Fibroblast of lung (primary cell): ENCODE results near the gene MISP3. TPM values are rescaled to one million over a fixed set of nuclear protein-coding genes. Genes with fewer than 3 reads are reported as not detected.
A peak's percentile ranks its signal among the peaks of the same experiment; 100 is the strongest.

Source experiments
- DNase-seq, 2 donors: peaks; one replicate each; pipeline versions ENCODE4 v3.0.0 to v3.0.0-alpha.2; 2010; ENCODE audit warnings: low read depth in 2 of 2
- H2AFZ ChIP-seq: 2 replicates; pipeline ENCODE4 v1.5.1; 2012; ENCODE audit warnings: low read length, control low read depth, inconsistent platforms
- H3K27ac ChIP-seq: 2 replicates; pipeline ENCODE4 v1.5.1; 2011; ENCODE audit warnings: low read length, control low read depth; ENCODE audit not compliant: insufficient read depth
- H3K27me3 ChIP-seq: 2 replicates; pipeline ENCODE4 v1.5.1; 2011; ENCODE audit warnings: mild to moderate bottlenecking, low read length; ENCODE audit not compliant: control insufficient read depth, insufficient read depth
- H3K36me3 ChIP-seq: 2 replicates; pipeline ENCODE4 v1.5.1; 2011; ENCODE audit warnings: low read length; ENCODE audit not compliant: control insufficient read depth, insufficient read depth
- H3K4me1 ChIP-seq: 2 replicates; pipeline ENCODE4 v1.5.1; 2011; ENCODE audit warnings: low read length; ENCODE audit not compliant: control insufficient read depth, insufficient read depth; ENCODE audit errors: extremely low read depth
- H3K4me2 ChIP-seq: 2 replicates; pipeline ENCODE4 v1.5.1; 2011; ENCODE audit warnings: low read length, control low read depth; ENCODE audit not compliant: insufficient read depth; ENCODE audit errors: extremely low read depth
- H3K4me3 ChIP-seq, 4 experiments: fragments of 200-600 bp in 1 of 4; sonication (generic) in 1 of 4; replicated peaks in 1 of 4; 2 replicates each; pipeline ENCODE4 v1.5.1; 2011 to 2016; ENCODE audit warnings: low read length in 4 of 4, low read depth in 3 of 4, mild to moderate bottlenecking in 3 of 4, control low read depth in 2 of 4, inconsistent platforms in 1 of 4, mixed read lengths in 1 of 4; ENCODE audit not compliant: insufficient read depth in 1 of 4; ENCODE audit errors: control extremely low read depth in 1 of 4
- H3K79me2 ChIP-seq: 2 replicates; pipeline ENCODE4 v1.5.1; 2012; ENCODE audit warnings: mild to moderate bottlenecking, low read length, inconsistent platforms; ENCODE audit not compliant: control insufficient read depth, insufficient read depth
- H3K9ac ChIP-seq: 2 replicates; pipeline ENCODE4 v1.5.1; 2011; ENCODE audit warnings: mild to moderate bottlenecking, low read length, control low read depth; ENCODE audit not compliant: insufficient read depth
- H3K9me3 ChIP-seq: 2 replicates; pipeline ENCODE4 v1.5.1; 2012; ENCODE audit warnings: low read depth, low read length; ENCODE audit not compliant: control insufficient read depth, insufficient read depth
- H4K20me1 ChIP-seq: 2 replicates; pipeline ENCODE4 v1.5.1; 2011; ENCODE audit warnings: low read length; ENCODE audit not compliant: control insufficient read depth, insufficient read depth; ENCODE audit errors: extremely low read depth
- CTCF ChIP-seq, 2 donors: IDR thresholded peaks in 1 of 2; conservative IDR thresholded peaks in 1 of 2; 1 replicate in 1 of 2; 2 replicates in 1 of 2; pipeline ENCODE4 v1.5.1; 2011 to 2012; ENCODE audit warnings: low read length in 2 of 2, control low read depth in 1 of 2, inconsistent platforms in 1 of 2, low read depth in 1 of 2, mild to moderate bottlenecking in 1 of 2
- EZH2 ChIP-seq: IDR thresholded peaks from 2 replicates; pipeline ENCODE4 v1.5.1; 2012; ENCODE audit warnings: low read length, control low read depth, mild to moderate bottlenecking; ENCODE audit errors: missing control alignments
- polyA plus RNA-seq, 2 donors: library from polyadenylated mRNA; depleted of rRNA in 1 of 2; stranded (reverse) in 1 of 2; unstranded in 1 of 2; fragments of >200 nt; gene quantifications; 2 replicates each; pipeline ENCODE4 v1.2.1, GENCODE V29; 2011 to 2012; ENCODE audit warnings: missing spikeins in 1 of 2
- total RNA-seq: library from RNA; depleted of rRNA; stranded (reverse); fragments of >200 nt; gene quantifications from 2 replicates; pipeline ENCODE4 v1.2.1, GENCODE V29; 2014

Gene MISP3
- total and polyA plus RNA-seq, 2 donors (not counting 1 experiment from before 2014, with no cell fraction given): 0.33 to 0.83 TPM

- Histone ChIP-seq H3K4me2 (peak overlapping the region; percentile 75), H2AFZ (peak overlapping the region; percentile 38), H3K27me3 (no peaks in the 10 kb centered on the region), H3K79me2 (peaks cover 50% of the 10 kb centered on the region), H3K9me3 (no peaks in the 10 kb centered on the region), H3K4me3 (peak overlapping the region in 1 of 4 experiments; percentile 14), H4K20me1 (no peaks in the 10 kb centered on the region), H3K36me3 (peaks cover 2% of the 10 kb centered on the region), H3K27ac (peak overlapping the region; percentile 82), H3K4me1 (peaks cover 24% of the 10 kb centered on the region), H3K9ac (peak overlapping the region; percentile 23)
- DNase-seq: no peak
- TF ChIP-seq CTCF (conservative IDR thresholded peaks at IDR 0.05 in 1 of 2, IDR thresholded peaks at IDR 0.05 in 1 of 2; ENCODE audit: low read depth in 1 of 2, low read length in 2 of 2) (no peak), EZH2 (no peak)
Observed at GRCh38 chr19:14112809-14113385, 40.3 kb downstream of the MISP3 start.

GRCh38 chr19:14113762-14114414 lies 41.3 kb downstream of the MISP3 start:
- H3K79me2 ChIP-seq: peaks cover 50% of the 10 kb centered on the region
- H2AFZ ChIP-seq: no peak overlapping the region
- no peaks in the 10 kb centered on the region for H3K27me3 ChIP-seq
- H3K4me3 ChIP-seq: no peak overlapping the region
- H3K4me2 ChIP-seq: no peak overlapping the region
- H3K9me3 ChIP-seq: no peaks in the 10 kb centered on the region
- peaks cover 2% of the 10 kb centered on the region for H3K36me3 ChIP-seq
- no peak for TF ChIP-seq CTCF (conservative IDR thresholded peaks at IDR 0.05 in 1 of 2, IDR thresholded peaks at IDR 0.05 in 1 of 2; ENCODE audit: low read depth in 1 of 2, low read length in 2 of 2)
- no peak overlapping the region for H3K9ac ChIP-seq
- H3K4me1 ChIP-seq: peaks cover 30% of the 10 kb centered on the region
- no peak for DNase-seq
- H3K27ac ChIP-seq: peak overlapping the region; percentile 82
- H4K20me1 ChIP-seq: no peaks in the 10 kb centered on the region

GRCh38 chr19:14114439-14114838 lies 41.9 kb downstream of the MISP3 start:
- Histone ChIP-seq H4K20me1 (no peaks in the 10 kb centered on the region), H2AFZ (no peak overlapping the region), H3K9ac (no peak overlapping the region), H3K27me3 (no peaks in the 10 kb centered on the region), H3K4me1 (peaks cover 30% of the 10 kb centered on the region), H3K4me3 (no peak overlapping the region), H3K9me3 (no peaks in the 10 kb centered on the region), H3K27ac (no peak overlapping the region), H3K36me3 (peaks cover 2% of the 10 kb centered on the region), H3K4me2 (no peak overlapping the region), H3K79me2 (peaks cover 50% of the 10 kb centered on the region)
- no peak for DNase-seq
- TF ChIP-seq CTCF (conservative IDR thresholded peaks at IDR 0.05 in 1 of 2, IDR thresholded peaks at IDR 0.05 in 1 of 2; ENCODE audit: low read depth in 1 of 2, low read length in 2 of 2) (no peak), EZH2 (no peak)
